ENCODE measurements around the gene CHMP4A.
A peak's percentile ranks its signal among the peaks of the same experiment; 100 is the strongest.

Gene CHMP4A, protein sequence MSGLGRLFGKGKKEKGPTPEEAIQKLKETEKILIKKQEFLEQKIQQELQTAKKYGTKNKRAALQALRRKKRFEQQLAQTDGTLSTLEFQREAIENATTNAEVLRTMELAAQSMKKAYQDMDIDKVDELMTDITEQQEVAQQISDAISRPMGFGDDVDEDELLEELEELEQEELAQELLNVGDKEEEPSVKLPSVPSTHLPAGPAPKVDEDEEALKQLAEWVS

GRCh38 chr14:24212924-24213865 is at the start of gene CHMP4A:
TSS of gene CHMP4A (minus strand) at chr14:24213488. CDS start at chr14:24213439, 49 bp downstream.
- DNase-seq (ENCODE audit: low read depth): peak; percentile 97

GRCh38 chr14:24261969-24262327 is 48.7 kb upstream of the CHMP4A start:
- DNase-seq (ENCODE audit: low read depth): no peak

- no peak for DNase-seq (ENCODE audit: low read depth)
Observed at GRCh38 chr14:24261256-24261968, 48.1 kb upstream of the CHMP4A start.

DNA sequence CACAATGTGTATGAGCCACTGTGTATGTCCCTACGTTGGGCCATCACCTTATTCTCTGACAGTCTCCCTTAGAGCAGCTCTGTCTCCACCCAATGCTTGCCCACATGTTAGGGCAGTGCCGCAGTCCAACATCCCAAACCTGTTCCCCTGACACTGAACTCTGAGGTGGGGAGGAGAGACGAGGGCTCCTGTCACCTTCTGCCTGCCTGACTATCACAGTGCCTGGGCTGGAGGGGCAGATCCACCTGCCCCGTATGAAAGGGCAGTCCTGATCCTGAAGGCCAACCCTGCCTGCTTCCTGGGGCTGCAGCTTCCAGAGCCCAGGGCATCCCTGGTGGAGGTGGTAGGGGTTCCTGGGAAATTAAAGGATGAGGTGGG is 47.5 kb upstream of the CHMP4A start:
- DNase-seq (ENCODE audit: low read depth): no peak

DNA sequence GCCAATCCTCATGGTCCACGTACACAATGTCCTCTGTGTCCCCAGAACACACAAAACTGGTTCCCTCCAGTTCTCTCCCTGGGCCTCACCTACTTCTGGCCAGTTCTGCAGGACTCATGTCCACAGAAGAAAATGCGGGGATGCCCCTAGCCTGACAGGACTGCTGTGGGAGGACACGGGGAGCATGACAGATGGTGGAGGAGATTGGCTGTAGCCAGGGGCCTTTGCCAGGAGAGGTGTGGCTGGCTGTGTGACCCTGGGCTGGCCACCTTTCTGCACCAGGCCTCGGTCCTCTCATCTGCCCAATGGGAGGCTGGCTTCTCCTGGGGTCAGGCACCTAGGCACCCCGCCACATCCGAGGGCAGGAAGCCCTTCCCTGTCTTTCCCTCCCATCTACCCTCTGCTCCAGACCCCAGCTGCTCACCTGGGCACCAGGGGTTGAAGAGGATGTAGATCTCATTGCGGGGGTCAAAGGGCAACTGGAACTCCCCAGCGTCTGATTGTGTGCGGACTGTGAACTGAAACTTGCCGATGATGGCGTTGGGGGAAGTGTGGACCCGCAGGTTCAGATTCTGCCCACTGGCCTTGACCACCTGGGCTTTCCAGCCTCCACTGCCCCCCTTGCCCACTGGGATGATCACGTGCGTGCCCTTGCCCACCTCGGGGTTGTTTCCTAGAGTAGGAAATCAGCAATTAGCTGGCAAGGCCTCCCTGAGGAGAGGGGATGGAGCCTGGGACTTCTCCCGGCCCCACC is 46.9 kb upstream of the CHMP4A start:
- no peak for DNase-seq (ENCODE audit: low read depth)

DNA sequence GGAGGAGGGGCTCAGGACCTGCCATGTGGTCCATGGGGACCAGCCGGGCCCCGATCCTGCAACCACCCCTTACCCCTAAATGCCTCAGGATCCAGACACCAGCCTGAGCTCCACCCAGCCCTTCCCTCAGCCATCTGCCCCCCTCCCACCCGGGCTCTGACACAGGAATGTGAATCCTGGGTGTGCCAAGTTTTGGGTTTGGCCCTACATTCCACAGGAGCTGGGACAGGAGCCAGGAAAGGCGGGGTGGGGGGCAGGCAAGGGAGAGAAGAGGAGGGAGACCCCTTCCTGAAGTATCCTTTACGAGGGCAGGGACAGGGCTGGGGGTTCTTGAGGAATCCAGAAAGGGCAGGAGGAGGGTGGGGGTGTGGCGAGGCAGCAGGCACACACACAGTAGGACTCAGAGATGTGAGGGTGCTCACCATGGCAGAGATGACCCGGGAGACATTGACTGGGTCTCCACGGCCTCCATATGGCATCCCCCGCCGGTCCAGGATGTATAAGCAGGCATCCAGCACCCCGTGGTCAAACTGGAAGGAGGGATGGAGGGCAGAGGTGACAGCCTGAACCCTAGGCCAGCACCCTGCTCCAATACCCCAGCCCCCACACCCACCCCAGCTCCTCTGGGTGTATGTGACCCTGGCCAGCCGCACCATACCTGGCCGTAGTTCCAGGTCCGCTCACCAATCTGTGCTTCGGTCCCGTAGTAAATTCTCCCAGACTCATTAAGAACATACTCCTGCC is 46.2 kb upstream of the CHMP4A start:
- no peak for DNase-seq (ENCODE audit: low read depth)

DNA sequence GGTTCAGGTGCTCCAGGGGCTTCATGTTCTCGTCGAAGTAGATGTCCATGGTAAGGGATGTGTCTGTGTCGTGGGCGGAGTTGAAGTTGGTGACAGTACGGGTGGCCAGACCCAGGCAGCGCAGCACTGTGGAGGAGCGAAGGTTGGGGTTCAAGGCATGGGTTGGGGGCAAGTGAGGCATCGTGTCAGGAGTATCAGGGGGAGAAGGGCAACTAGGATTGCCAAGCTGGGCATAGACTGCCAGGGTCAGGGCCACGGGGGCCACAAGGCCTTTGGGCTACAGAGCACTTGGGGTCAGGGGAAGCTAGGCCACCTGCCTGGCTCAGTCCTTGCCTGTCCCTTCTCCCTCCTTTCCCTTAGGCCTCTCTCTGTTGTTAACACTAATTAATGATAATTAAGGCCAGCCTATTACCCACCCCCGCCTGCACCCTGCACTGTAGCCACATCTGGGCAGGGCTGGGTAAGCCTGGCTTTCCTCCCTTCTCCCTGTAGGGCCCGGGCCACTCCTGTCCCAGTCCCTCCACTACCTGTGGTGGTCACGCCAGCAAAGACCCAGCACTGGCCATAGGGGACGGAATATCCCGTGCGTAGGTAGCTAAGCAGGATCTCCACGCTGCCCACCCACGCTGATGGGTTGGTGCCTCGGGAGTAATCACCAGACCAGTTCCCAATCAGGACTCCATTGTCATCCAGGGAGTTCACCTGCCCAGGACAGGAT is 45.4 kb upstream of the CHMP4A start:
- DNase-seq (ENCODE audit: low read depth): no peak

GRCh38 chr14:24258119-24258518 is 44.8 kb upstream of the CHMP4A start:
- no peak for DNase-seq (ENCODE audit: low read depth)

GRCh38 chr14:24256960-24257359 is 43.7 kb upstream of the CHMP4A start:
- DNase-seq (ENCODE audit: low read depth): no peak

DNA sequence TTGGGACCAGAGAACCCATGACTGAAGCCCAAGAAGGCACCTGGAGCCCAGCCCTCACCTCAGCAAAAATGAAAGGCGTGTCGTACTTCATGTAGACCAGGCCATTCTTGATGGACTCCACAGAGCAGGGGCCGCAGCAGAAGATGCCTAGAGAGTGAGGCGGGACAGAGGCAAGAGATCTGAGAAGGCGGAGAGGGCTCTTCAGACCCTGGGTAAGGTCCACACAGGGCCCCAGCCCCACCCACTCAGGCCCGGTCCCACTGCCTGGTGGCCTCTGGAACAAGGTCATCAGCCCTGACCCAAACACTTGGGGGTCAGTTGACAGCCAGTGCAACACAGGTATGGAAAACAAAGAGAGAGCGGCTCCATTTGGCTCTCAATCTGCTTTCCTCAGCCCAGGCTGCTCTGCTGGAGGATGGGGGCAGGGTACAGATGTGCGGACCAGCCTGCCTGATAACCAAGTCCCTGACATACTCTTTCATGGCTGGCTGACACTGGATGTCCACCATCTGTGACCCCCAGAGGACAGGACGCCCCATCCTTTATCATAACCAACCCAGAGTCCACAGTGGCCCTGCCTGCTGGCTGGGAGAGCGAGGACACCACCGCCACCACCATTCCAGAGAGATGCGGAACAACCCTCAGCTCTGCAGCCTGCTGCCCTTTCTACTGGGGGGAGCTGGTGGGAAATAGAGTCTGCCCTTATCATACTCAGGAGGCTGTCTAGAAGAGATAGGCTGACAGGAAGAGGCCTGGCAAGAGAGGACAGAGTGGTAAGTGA is 42.8 kb upstream of the CHMP4A start:
- no peak for DNase-seq (ENCODE audit: low read depth)

DNA sequence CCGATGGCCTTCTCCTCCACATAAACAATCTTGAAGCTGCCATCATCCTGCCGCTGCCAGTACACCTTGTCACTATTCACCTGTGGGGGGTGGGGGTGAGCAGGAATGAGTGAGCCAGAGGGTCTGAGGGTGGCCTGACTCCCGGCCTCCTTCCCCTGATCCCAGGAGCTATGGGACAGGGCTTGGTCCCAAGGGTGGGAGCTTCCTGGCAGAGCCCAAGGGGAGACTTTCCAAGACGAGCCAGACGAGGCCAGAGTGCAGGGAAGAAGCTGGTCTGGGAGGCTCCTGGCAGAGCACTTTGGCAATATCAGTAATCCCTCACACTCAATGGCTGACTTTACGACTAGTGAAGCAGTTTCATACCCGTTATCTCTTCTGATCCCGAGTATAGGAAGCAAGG is 42.1 kb upstream of the CHMP4A start:
- DNase-seq (ENCODE audit: low read depth): no peak

GRCh38 chr14:24254630-24255392 is 41.5 kb upstream of the CHMP4A start:
- DNase-seq (ENCODE audit: low read depth): no peak

DNA sequence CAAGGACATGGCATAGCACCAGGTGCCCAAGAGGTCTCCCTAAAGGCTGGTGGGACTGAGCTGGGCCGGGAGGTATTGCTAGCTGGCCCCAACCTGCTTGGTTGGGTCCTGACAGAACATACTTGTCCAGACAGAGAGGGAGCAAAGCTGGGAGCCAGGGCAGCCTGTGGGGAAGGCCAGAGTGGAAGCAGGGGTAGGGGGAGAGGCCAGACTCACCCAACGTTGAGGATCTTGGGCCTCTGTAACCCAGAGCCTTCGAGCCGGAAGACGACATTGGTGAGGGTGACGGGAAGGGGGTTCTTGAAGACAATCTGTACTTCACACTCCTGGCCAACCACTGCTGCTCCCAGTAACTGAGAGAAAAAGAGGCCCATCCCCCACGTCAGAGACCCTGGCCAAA is 40.6 kb upstream of the CHMP4A start:
- no peak for DNase-seq (ENCODE audit: low read depth)

GRCh38 chr14:24252289-24253124 is 39.2 kb upstream of the CHMP4A start:
- DNase-seq (ENCODE audit: low read depth): no peak

GRCh38 chr14:24251880-24252288 is 38.6 kb upstream of the CHMP4A start:
- no peak for DNase-seq (ENCODE audit: low read depth)

GRCh38 chr14:24250354-24250753 is 37.1 kb upstream of the CHMP4A start:
- DNase-seq (ENCODE audit: low read depth): no peak

- no peak for DNase-seq (ENCODE audit: low read depth)
Observed at GRCh38 chr14:24249230-24250021, 36.1 kb upstream of the CHMP4A start.

Data from T-helper 22 cell (primary cell).